Mammary epithelial cell (primary cell): ENCODE results near the gene SGIP1.

Experiments used
- CTCF ChIP-seq, 2 donors: IDR thresholded peaks in 1 of 2; conservative IDR thresholded peaks in 1 of 2; 2 replicates each; pipeline ENCODE4 v1.5.1; 2011 to 2012; ENCODE audit warnings: inconsistent platforms in 2 of 2, low read length in 2 of 2, mild to moderate bottlenecking in 2 of 2, control low read depth in 1 of 2, low read depth in 1 of 2; ENCODE audit not compliant: insufficient read depth in 1 of 2; ENCODE audit errors: extremely low read depth in 1 of 2
- EZH2 ChIP-seq: IDR thresholded peaks from 2 replicates; pipeline ENCODE4 v1.6.1; 2012; ENCODE audit warnings: low read length, inconsistent platforms, borderline replicate concordance

- TF ChIP-seq CTCF (conservative IDR thresholded peaks at IDR 0.05 in 1 of 2, IDR thresholded peaks at IDR 0.05 in 1 of 2; ENCODE audit: extremely low read depth in 1 of 2, insufficient read depth in 1 of 2, low read depth in 1 of 2, low read length in 2 of 2): no peak
- no peak for TF ChIP-seq EZH2
These were observed 22.2 kb downstream of the SGIP1 start for GRCh38 chr1:66556161-66556611.
